ENCODE results near the gene GLCE.
"Not testable (repeated sequence)": the region's sequence is repeated elsewhere in the genome, so short reads cannot be mapped to it uniquely, and the experiment has no call there.

The GLCE gene

DNA sequence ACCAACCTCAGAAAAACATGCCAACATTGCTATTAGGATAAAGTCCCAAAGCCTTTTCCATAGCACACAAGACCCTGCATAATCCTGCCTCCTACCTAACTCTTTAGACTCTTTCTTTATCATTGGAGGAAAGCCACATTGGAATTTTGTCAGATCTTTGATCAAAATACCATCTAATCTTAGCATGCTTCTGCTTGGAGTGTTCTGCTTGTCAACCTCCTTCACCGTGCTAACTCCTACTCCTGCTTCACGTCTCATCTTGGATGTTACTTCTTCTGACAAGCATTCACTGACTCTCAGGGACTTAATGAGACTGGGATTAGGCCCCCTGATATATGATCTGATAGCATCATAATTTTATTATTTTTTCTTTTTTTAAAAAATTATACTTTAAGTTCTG lies 7.4 kb upstream of the GLCE start:
- Histone ChIP-seq H3K36me3 (ENCODE audit: insufficient read depth, low read length) (no peaks in the 10 kb centered on the region), H4K20me1 (ENCODE audit: insufficient read depth, low read length, poor library complexity, severe bottlenecking) (no peaks in the 10 kb centered on the region), H3K79me2 (ENCODE audit: insufficient read depth, low read length) (no peaks in the 10 kb centered on the region), H3K9ac (ENCODE audit: low read depth, low read length, poor library complexity, severe bottlenecking) (no peak overlapping the region), H3K9me2 (replicated peaks; ENCODE audit: low read depth, low read length) (no peaks in the 10 kb centered on the region), H3F3A (ENCODE audit: low read depth) (no peaks in the 10 kb centered on the region), H3K27me3 (ENCODE audit: insufficient read depth, low read length, poor library complexity, severe bottlenecking) (peaks cover 29% of the 10 kb centered on the region), H3K4me2 (ENCODE audit: low read depth, low read length, poor library complexity, severe bottlenecking) (no peak overlapping the region), H2AFZ (ENCODE audit: low read length) (no peak overlapping the region), H3K4me1 (ENCODE audit: insufficient read depth, low read length, poor library complexity, severe bottlenecking) (no peaks in the 10 kb centered on the region), H3K9me3 (ENCODE audit: insufficient read depth, low read depth, low read length) (no peaks in the 10 kb centered on the region), H3K4me3 (ENCODE audit: low read length, poor library complexity, severe bottlenecking) (no peak overlapping the region)
- no peak for TF ChIP-seq EZH2phosphoT487 (IDR thresholded peaks at IDR 0.05; ENCODE audit: borderline replicate concordance)
- TF ChIP-seq, protein P1, sequence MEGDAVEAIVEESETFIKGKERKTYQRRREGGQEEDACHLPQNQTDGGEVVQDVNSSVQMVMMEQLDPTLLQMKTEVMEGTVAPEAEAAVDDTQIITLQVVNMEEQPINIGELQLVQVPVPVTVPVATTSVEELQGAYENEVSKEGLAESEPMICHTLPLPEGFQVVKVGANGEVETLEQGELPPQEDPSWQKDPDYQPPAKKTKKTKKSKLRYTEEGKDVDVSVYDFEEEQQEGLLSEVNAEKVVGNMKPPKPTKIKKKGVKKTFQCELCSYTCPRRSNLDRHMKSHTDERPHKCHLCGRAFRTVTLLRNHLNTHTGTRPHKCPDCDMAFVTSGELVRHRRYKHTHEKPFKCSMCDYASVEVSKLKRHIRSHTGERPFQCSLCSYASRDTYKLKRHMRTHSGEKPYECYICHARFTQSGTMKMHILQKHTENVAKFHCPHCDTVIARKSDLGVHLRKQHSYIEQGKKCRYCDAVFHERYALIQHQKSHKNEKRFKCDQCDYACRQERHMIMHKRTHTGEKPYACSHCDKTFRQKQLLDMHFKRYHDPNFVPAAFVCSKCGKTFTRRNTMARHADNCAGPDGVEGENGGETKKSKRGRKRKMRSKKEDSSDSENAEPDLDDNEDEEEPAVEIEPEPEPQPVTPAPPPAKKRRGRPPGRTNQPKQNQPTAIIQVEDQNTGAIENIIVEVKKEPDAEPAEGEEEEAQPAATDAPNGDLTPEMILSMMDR (conservative IDR thresholded peaks at IDR 0.05; ENCODE audit: low read length) = no peak

DNA sequence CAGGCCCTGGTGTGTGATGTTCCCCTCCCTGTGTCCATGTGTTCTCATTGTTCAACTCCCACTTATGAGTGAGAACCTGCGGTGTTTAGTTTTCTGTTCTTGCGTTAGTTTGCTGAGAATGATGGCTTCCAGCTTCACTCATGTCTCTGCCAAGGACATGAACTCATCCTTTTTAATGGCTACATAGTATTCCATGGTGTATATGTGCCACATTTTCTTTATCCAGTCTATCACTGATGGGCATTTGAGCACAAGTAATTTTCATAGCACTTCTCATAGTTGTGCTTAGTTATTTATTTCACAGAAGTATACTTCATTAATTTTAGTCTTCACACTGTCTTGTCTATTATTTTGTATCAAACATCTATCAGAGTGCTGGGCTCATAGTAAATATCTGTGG lies 6.8 kb upstream of the GLCE start:
- not testable (repeated sequence) for H3K4me2 ChIP-seq (ENCODE audit: low read depth, low read length, poor library complexity, severe bottlenecking); H3K36me3 ChIP-seq (ENCODE audit: insufficient read depth, low read length); H3K4me3 ChIP-seq (ENCODE audit: low read length, poor library complexity, severe bottlenecking); H3K9me3 ChIP-seq (ENCODE audit: insufficient read depth, low read depth, low read length); H3K79me2 ChIP-seq (ENCODE audit: insufficient read depth, low read length); H3K4me1 ChIP-seq (ENCODE audit: insufficient read depth, low read length, poor library complexity, severe bottlenecking); H3K9me2 ChIP-seq (replicated peaks; ENCODE audit: low read depth, low read length); H3K9ac ChIP-seq (ENCODE audit: low read depth, low read length, poor library complexity, severe bottlenecking); H2AFZ ChIP-seq (ENCODE audit: low read length); H4K20me1 ChIP-seq (ENCODE audit: insufficient read depth, low read length, poor library complexity, severe bottlenecking); H3F3A ChIP-seq (ENCODE audit: low read depth)
- H3K27me3 ChIP-seq (ENCODE audit: insufficient read depth, low read length, poor library complexity, severe bottlenecking) = peaks cover 29% of the 10 kb centered on the region

DNA sequence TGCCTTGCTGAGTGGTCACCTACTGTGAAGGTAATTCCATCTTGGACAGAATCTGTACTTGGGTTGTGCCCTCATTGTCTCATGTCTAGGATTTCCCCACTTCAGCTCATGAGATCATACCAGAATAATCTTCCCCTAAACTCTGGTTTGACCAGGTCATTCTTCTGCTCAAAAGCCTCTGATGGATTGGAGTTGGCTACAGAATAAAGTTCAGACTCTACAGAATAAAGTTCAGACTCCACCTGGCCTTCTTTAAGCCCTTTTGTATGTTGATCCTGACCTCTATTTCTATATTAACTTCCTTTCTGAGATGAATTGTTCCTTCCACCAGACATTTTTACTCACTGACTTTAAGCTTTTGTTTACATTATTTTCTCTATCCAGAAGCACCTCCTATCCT lies 6.4 kb upstream of the GLCE start:
- Histone ChIP-seq H3K79me2 (ENCODE audit: insufficient read depth, low read length) (no peaks in the 10 kb centered on the region), H2AFZ (ENCODE audit: low read length) (no peak overlapping the region), H3K9me2 (replicated peaks; ENCODE audit: low read depth, low read length) (no peaks in the 10 kb centered on the region), H3K9me3 (ENCODE audit: insufficient read depth, low read depth, low read length) (no peaks in the 10 kb centered on the region), H3K4me1 (ENCODE audit: insufficient read depth, low read length, poor library complexity, severe bottlenecking) (no peaks in the 10 kb centered on the region), H3K4me2 (ENCODE audit: low read depth, low read length, poor library complexity, severe bottlenecking) (no peak overlapping the region), H3K36me3 (ENCODE audit: insufficient read depth, low read length) (no peaks in the 10 kb centered on the region), H3F3A (ENCODE audit: low read depth) (no peaks in the 10 kb centered on the region), H3K9ac (ENCODE audit: low read depth, low read length, poor library complexity, severe bottlenecking) (no peak overlapping the region), H3K4me3 (ENCODE audit: low read length, poor library complexity, severe bottlenecking) (no peak overlapping the region), H4K20me1 (ENCODE audit: insufficient read depth, low read length, poor library complexity, severe bottlenecking) (no peaks in the 10 kb centered on the region), H3K27me3 (ENCODE audit: insufficient read depth, low read length, poor library complexity, severe bottlenecking) (peaks cover 29% of the 10 kb centered on the region)
- TF ChIP-seq, protein P1 (conservative IDR thresholded peaks at IDR 0.05; ENCODE audit: low read length) = no peak
- TF ChIP-seq EZH2phosphoT487 (IDR thresholded peaks at IDR 0.05; ENCODE audit: borderline replicate concordance) = no peak

DNA sequence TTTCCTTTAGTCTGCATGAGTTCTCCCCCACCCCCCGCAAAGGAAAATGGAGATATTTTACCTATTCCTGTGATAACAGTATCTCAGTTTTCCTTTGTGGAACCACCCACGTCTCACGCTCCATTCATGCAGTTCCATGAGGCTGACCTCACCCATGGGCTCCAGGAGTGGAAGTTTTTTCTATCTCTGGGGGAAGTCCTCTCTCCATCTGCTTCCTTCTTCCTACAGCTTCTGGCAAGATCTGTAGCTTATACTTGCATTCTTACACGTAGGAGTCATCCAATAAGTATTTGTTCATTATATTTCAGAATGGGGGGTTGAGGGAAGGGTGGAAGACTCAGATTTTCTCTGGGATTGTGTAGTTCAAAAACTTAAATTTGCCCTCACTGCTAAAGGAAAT lies 5.8 kb upstream of the GLCE start:
- no peaks in the 10 kb centered on the region for H3K4me1 ChIP-seq (ENCODE audit: insufficient read depth, low read length, poor library complexity, severe bottlenecking)
- peaks cover 25% of the 10 kb centered on the region for H3K27me3 ChIP-seq (ENCODE audit: insufficient read depth, low read length, poor library complexity, severe bottlenecking)
- H3K9me2 ChIP-seq (replicated peaks; ENCODE audit: low read depth, low read length) = no peaks in the 10 kb centered on the region
- no peak overlapping the region for H3K9ac ChIP-seq (ENCODE audit: low read depth, low read length, poor library complexity, severe bottlenecking)
- TF ChIP-seq EZH2phosphoT487 (IDR thresholded peaks at IDR 0.05; ENCODE audit: borderline replicate concordance) = no peak
- TF ChIP-seq, protein P1 (conservative IDR thresholded peaks at IDR 0.05; ENCODE audit: low read length) = no peak
- no peaks in the 10 kb centered on the region for H3F3A ChIP-seq (ENCODE audit: low read depth)
- H3K36me3 ChIP-seq (ENCODE audit: insufficient read depth, low read length) = no peaks in the 10 kb centered on the region
- H3K4me3 ChIP-seq (ENCODE audit: low read length, poor library complexity, severe bottlenecking) = no peak overlapping the region
- no peaks in the 10 kb centered on the region for H3K9me3 ChIP-seq (ENCODE audit: insufficient read depth, low read depth, low read length)
- H2AFZ ChIP-seq (ENCODE audit: low read length) = no peak overlapping the region
- no peaks in the 10 kb centered on the region for H4K20me1 ChIP-seq (ENCODE audit: insufficient read depth, low read length, poor library complexity, severe bottlenecking)
- no peaks in the 10 kb centered on the region for H3K79me2 ChIP-seq (ENCODE audit: insufficient read depth, low read length)
- no peak overlapping the region for H3K4me2 ChIP-seq (ENCODE audit: low read depth, low read length, poor library complexity, severe bottlenecking)
